HAP-1 (cell line): ENCODE results near the gene FERD3L.

Experiments
- DNase-seq, 2 experiments: peaks; one replicate each; pipeline ENCODE4 v3.0.0-alpha.2; 2016 to 2020; ENCODE audit warnings: low spot score in 2 of 2
- H3K27me3 ChIP-seq: fragments of 250-450 bp; sonication (Bioruptor Pico); 2 replicates; pipeline ENCODE4 v1.5.1; 2020; ENCODE audit warnings: low read depth, mild to moderate bottlenecking, moderate library complexity
- H3K36me3 ChIP-seq: fragments of 250-450 bp; sonication (Bioruptor Pico); replicated peaks from 2 replicates; pipeline ENCODE4 v1.5.1; 2020; ENCODE audit warnings: mild to moderate bottlenecking
- H3K4me1 ChIP-seq: fragments of 250-450 bp; sonication (Bioruptor Pico); 2 replicates; pipeline ENCODE4 v1.5.1; 2020; ENCODE audit warnings: mild to moderate bottlenecking
- H3K4me3 ChIP-seq: fragments of 250-450 bp; sonication (Bioruptor Pico); 2 replicates; pipeline ENCODE4 v1.5.1; 2020; ENCODE audit warnings: mild to moderate bottlenecking, moderate library complexity
- H3K9me3 ChIP-seq: fragments of 250-450 bp; sonication (Bioruptor Pico); 2 replicates; pipeline ENCODE4 v1.5.1; 2020; ENCODE audit warnings: mild to moderate bottlenecking, moderate library complexity
- in situ Hi-C: fragments of 300-500 bp; cut with MboI; formaldehyde crosslinking; loops from 3 replicates; pipeline ENCODE4 v1.14.3; 2020; ENCODE audit warnings: low sequenced_read_pairs, inconsistent platforms, mixed read lengths

The FERD3L gene

DNA sequence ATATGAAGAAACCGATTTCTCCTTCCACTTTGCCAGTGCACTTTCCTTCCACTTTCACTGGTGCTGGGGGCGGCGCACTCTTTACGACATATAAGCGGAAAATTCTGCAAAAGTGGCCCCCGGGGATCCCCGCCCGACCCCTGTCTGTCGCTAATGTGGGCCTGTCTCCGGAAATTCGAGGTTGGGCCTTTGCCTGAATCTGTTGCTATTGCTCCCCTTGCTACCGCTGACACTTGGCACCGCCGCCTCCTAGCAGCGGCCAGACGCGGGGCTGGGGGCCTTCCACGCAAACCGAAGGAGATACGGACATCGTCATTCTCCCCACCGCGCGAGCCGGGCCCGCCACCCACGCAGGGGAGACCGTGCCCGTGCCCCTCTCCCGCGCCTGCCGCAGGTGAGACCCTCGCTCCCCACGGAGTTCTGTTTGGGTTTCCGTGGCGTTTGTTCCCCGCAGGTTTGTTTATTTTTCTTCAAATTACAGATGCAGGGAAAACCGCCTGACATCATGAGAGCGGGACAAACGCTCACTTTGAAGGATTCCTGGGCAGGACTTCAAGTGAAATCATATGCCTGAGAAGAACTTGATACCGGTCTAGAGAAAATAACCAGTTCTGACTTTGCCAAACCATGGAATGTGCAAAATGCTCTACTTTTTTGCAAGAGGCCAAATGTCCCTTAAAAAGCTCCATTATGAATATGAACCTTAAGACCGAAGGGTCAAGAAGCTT is 32.8 kb downstream of the FERD3L start:
- in situ Hi-C loops, result loop anchor here (25.0 kb wide), 1 partner anchor 325 kb away; no protein-coding TSS in a partner anchor
- H3K36me3 ChIP-seq, result no peaks in the 10 kb centered on the region

DNA sequence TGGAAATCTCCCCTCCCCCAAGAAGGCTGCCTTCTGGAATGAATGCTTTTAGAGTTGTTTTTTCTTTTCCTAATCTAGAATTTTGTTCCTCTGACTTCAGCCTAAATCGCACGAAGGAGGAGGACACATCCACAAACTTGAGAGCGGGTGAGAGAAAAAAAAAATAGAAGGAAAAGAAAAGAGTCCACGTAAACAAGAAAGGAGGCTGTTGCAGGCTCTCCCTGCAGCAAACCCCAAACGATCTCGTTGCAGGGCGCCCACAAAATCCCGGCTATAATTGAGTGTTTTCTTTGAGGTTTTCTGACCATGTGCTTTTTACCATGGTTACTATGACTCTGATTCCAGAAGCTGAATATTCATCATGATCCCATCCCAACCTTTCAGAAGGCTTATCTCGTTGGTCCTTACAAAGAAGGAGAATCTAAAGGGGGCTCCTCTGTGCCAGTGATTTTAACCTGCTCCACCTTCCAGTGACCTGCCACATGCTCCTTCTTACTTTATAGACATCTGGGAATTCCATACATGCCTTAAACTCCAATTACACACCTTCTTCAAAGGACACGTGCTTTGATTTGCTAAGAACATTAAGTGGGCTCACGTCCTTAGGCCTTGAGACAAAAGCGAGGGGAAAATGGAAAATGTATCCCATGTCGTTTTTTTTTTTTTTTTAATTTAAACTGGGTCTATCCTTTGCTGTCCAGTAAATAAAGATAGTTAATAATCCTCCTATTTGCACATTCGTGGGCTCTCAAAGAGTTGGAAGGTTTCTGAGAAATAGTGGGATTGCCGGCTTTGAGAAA is 33.5 kb downstream of the FERD3L start:
- Histone ChIP-seq H3K27me3 (no peaks in the 10 kb centered on the region), H3K4me1 (no peaks in the 10 kb centered on the region), H3K4me3 (no peak overlapping the region), H3K36me3 (no peaks in the 10 kb centered on the region), H3K9me3 (no peaks in the 10 kb centered on the region)
- DNase-seq, result no peak
- in situ Hi-C loops, result loop anchor here (25.0 kb wide), 1 partner anchor 326 kb away; no protein-coding TSS in a partner anchor

More for the DNA sequence above, 32.8 kb downstream of the FERD3L start:
- H3K4me3 ChIP-seq, result no peak overlapping the region
- H3K27me3 ChIP-seq, result no peaks in the 10 kb centered on the region
- H3K9me3 ChIP-seq, result no peaks in the 10 kb centered on the region
- no peaks in the 10 kb centered on the region for H3K4me1 ChIP-seq
- no peak for DNase-seq

DNA sequence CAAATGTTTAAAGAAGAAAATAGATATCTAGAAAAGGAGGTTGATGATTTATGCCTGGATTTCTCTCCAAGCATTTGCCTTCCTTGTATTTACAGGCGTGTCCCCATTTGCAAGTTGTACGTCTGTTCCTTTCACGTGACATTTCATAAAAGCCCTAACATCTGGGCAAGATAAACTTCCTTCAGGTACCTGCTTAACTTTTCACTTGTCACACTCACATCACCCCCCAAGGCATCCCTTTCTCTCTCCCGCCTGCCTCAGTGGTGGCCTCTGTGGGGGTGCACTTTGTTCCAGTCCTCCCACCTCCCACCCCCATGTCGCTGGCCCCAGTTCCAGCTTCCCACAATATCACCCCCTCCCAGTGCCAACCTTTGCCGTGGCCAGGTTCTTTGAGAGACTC is 34.4 kb downstream of the FERD3L start:
- DNase-seq, result no peak
- H3K9me3 ChIP-seq, result no peaks in the 10 kb centered on the region
- H3K27me3 ChIP-seq, result no peaks in the 10 kb centered on the region
- no peaks in the 10 kb centered on the region for H3K4me1 ChIP-seq
- no peak overlapping the region for H3K4me3 ChIP-seq
- in situ Hi-C loops, result loop anchor here (25.0 kb wide), 1 partner anchor 327 kb away; no protein-coding TSS in a partner anchor
- H3K36me3 ChIP-seq, result no peaks in the 10 kb centered on the region

DNA sequence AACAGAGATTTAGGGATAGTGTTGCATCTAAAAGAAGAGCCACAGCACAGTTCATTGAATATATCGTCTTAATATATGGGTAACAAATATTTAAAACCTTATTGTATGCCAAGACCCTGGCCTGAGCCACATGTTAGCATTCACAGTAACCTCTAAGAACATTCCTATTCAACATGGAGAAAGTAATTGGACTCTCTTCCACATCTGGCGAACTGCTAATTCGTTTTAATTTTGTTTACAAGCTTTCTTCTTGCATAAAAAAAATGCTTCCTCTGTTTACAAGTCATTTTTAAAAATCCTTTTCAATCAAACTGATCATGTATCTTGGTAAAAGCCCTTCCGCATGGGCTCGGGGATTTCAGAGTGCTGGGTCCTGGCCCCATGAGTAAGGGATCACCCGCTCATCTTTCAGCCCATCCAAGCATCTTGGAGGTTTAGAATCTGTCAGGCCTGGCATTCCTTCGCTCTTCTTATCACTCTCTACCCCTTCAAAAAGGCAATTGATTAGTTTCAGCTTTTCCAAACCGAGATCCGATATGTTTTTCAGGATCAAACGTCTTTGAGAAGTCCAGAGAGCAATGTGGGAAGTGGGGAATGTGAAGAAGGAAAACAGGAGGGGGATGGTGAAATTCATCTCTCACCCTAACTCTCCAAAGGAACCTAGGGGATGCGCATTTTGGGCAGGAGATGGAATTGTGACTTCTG is 35.0 kb downstream of the FERD3L start:
- Histone ChIP-seq H3K4me3 (no peak overlapping the region), H3K9me3 (no peaks in the 10 kb centered on the region), H3K27me3 (no peaks in the 10 kb centered on the region), H3K36me3 (no peaks in the 10 kb centered on the region), H3K4me1 (no peaks in the 10 kb centered on the region)
- no peak for DNase-seq
- in situ Hi-C loops, result loop anchor here (25.0 kb wide), 1 partner anchor 327 kb away; no protein-coding TSS in a partner anchor

DNA sequence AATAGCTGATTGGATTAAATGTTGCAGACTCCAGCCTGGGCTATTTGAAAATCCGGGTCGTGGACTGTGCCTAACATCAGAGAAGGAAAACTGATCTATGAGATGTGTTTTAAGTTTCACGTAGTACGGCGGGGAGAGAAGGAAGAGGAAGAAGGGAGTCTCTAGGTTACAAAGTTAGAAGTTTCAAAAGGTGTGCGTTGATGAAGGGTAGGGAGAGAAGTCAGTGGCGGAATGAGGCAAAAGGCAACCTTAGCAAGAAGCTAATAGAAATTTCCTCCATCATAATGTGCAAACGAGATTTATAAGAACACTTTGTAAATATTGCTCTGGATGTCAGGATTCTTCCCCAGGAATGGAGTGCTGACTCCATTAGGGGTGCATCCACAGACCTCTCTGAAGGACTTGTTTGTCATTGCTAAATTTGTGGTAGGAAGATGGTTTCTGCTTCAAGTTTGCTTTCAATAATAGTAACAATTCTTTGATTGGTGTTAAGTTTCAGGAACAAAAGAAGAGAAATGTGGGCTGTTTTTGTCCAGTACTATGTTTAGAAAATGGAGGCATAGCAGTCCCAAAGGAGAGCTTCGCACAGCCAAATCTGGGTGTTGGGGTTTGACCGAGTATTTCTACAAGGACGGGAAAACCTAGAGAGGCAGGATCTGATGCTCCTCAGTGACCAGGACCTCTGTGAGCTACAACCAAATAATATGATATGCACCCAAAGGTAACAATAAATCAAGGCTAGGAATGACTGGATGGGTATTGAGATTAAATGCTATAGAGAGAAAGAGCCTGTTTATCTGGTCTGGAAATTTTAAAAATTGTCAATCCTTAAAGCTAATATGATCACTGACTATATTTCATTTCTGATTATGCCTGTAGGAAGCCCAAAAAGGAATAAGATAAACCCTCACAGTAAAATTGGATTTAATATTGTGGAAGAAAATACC is 35.9 kb downstream of the FERD3L start:
- H3K9me3 ChIP-seq, result no peaks in the 10 kb centered on the region
- H3K4me1 ChIP-seq, result no peaks in the 10 kb centered on the region
- H3K36me3 ChIP-seq, result no peaks in the 10 kb centered on the region
- no peak for DNase-seq
- in situ Hi-C loops, result loop anchor here (25.0 kb wide), 1 partner anchor 328 kb away; no protein-coding TSS in a partner anchor
- no peak overlapping the region for H3K4me3 ChIP-seq
- H3K27me3 ChIP-seq, result no peaks in the 10 kb centered on the region

DNA sequence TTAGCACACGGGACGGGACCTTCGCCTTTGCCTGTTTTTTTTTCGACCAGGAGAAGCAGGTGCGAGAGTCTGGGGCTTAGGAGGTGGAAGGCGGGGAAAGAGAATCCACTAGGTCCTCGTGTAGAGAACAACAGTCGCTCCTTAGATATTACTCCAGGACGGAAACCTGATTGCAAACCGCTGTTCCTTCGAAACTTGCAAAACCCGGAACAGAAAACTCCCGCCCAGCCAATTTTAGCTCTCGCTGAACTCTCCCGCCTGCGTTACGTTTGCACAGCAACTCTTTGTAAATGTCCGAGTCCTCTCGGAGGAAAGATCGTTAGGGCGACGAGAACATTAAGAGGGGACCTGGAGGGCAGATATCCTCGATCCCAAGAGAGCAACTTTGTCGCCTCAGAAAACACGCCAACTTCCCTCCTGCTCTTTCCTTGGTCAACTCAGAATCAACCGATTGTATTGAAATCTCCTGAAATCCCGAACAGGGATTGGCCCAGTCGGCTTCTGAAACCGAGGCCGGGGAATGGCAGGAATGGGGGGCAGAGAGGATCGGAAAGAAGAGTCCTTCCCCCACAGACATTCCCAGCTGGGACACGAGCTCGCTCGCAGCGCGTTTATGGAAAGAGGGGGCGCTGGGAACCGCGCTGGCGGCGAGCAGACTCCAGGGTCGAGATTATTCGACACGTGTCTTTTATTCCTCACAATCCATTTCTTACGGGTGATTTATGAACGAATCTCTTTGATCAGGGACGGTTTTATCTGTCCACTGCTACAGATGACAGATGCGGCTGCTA is 37.7 kb downstream of the FERD3L start:
- no peaks in the 10 kb centered on the region for H3K4me1 ChIP-seq
- no peaks in the 10 kb centered on the region for H3K9me3 ChIP-seq
- DNase-seq, result no peak
- no peak overlapping the region for H3K4me3 ChIP-seq
- H3K27me3 ChIP-seq, result no peaks in the 10 kb centered on the region
- H3K36me3 ChIP-seq, result no peaks in the 10 kb centered on the region
- in situ Hi-C loops, result loop anchor here (25.0 kb wide), 1 partner anchor 330 kb away; no protein-coding TSS in a partner anchor

DNA sequence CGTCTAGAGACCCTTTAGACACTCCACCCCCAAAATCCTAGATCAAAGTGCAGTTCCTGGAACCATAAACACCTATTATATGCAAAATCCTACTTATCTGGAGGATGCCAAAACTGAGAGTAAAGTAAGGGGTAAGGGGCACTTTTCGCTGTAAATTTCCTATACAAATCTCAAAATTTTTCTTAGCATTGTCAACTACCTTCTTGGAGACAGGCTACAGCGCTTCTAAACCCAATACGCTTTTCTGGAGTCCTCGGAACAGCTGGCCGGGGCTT is 38.2 kb downstream of the FERD3L start:
- Histone ChIP-seq H3K36me3 (no peaks in the 10 kb centered on the region), H3K4me1 (no peaks in the 10 kb centered on the region), H3K27me3 (no peaks in the 10 kb centered on the region), H3K4me3 (no peak overlapping the region), H3K9me3 (no peaks in the 10 kb centered on the region)
- no peak for DNase-seq
- in situ Hi-C loops, result loop anchor here (25.0 kb wide), 1 partner anchor 330 kb away; no protein-coding TSS in a partner anchor

DNA sequence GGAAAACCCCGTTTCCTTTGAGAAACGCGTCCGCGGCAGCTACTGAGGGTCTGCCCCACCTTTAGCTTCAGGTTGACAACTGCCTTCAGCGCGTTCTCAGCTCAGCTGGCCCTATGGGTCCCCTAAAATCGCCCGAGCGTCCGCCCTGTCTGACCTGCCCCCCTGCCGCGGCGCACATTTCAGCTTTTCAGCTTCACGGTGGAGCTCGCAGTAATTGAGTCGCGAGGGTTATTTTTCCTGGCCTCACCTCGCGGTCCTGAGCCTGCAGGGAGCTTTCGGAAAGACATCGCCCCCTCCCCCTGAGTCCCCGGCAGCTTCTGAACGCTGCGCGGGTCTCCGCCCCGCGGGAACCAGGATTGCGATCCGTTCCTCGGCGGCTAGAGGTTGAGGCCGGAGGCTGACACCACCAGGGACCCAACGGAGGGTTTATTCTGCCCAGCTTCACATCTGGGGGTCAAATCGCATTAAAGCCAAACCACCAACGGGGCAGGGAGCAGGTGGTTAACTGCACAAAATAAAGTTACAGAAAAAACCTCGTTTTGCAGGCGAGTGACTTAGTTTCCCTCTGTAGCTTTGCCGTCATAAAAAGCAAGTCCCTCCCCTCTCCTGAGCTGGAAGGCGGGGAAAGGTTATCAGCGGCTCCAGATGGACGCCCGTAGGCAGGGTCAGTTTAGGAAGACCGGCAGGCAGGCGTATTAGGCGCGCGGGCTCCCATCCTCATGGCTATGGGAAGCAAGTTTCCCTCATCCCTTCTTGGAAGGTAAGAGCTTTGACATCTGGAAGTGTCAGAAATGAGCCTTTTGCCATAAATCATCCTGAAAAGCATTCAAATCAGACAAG is 38.8 kb downstream of the FERD3L start:
- DNase-seq, result no peak
- in situ Hi-C loops, result loop anchor here (25.0 kb wide), 1 partner anchor 331 kb away; no protein-coding TSS in a partner anchor
- no peak overlapping the region for H3K4me3 ChIP-seq
- H3K9me3 ChIP-seq, result no peaks in the 10 kb centered on the region
- no peaks in the 10 kb centered on the region for H3K36me3 ChIP-seq
- no peaks in the 10 kb centered on the region for H3K27me3 ChIP-seq
- H3K4me1 ChIP-seq, result no peaks in the 10 kb centered on the region

DNA sequence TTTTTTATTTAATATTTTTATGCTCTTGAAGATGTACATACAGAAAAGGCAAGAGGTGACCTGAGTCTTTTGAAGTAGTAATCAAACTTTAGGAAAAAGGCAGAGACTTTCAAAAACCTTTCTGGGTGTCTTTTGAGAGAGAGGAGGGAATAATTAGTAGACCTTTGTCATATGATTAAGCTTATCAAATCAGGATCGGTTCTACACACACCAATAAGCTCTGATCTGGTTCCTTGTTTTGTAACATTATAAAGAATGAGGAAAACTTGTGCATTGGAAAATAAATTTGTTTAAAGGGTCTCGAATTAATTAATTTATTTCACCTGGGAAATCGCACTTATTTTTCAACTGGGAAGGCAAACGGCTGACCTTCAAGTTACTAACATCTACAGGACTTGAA is 39.7 kb downstream of the FERD3L start:
- Histone ChIP-seq H3K4me3 (no peak overlapping the region), H3K36me3 (no peaks in the 10 kb centered on the region), H3K9me3 (no peaks in the 10 kb centered on the region), H3K27me3 (no peaks in the 10 kb centered on the region), H3K4me1 (peaks cover 1% of the 10 kb centered on the region)
- in situ Hi-C loops, result loop anchor here (25.0 kb wide), 1 partner anchor 332 kb away; no protein-coding TSS in a partner anchor
- no peak for DNase-seq

DNA sequence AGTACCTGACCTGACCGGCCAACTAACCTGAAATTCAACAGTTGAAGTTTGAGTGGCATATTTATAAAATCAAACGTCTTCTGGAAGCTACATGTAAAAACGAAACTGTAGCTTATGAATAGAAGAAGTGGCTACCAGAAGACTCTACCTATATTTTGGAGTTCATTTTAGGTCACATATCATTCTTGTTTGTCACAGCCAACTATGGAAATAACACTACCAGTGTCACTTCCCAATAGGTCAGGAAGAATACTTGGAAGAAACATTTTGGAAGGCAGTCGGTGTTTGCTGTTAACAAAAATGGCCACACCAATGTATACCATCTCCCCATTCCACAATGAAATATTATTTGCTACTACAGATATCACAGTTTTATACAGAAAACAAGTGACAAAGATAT is 40.4 kb downstream of the FERD3L start:
- no peaks in the 10 kb centered on the region for H3K36me3 ChIP-seq
- H3K27me3 ChIP-seq, result no peaks in the 10 kb centered on the region
- H3K4me3 ChIP-seq, result no peak overlapping the region
- in situ Hi-C loops, result loop anchor here (25.0 kb wide), 1 partner anchor 332 kb away; no protein-coding TSS in a partner anchor
- H3K9me3 ChIP-seq, result no peaks in the 10 kb centered on the region
- H3K4me1 ChIP-seq, result peaks cover 9% of the 10 kb centered on the region
- no peak for DNase-seq

DNA sequence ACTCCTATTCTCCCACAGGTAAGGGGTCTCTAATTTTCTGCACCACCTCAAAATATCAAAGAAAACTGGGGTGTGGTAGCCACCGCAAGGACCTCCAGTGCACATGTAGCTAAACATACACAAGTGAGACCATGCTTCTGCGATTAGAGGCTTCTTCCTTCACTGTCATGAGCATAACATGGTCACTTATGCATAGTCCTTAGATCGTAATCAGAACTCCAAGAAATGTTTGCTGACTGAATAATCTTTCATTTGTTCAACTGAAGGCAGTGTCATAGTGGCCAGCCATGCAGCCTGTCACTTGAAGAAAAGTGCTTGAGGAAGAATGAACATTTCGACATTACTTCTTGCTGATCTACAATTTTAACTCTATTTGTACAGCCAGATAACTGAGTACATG is 42.3 kb downstream of the FERD3L start:
- Histone ChIP-seq H3K4me1 (peaks cover 17% of the 10 kb centered on the region), H3K36me3 (no peaks in the 10 kb centered on the region), H3K4me3 (no peak overlapping the region), H3K27me3 (no peaks in the 10 kb centered on the region), H3K9me3 (no peaks in the 10 kb centered on the region)
- in situ Hi-C loops, result loop anchor here (25.0 kb wide), 1 partner anchor 334 kb away; no protein-coding TSS in a partner anchor
- no peak for DNase-seq
